T-helper 2 cell treated with Interferon-gamma antibody and Interleukin-4, amounts not matched to agents 5 μg/mL and 100 μg/mL, for 36 hours (primary cell): Measurements from ENCODE around the gene GSDME.

Experiments used
- DNase-seq: peaks from one replicate; pipeline ENCODE4 v3.0.0; 2021; ENCODE audit warnings: low spot score
- H3K27ac Mint-ChIP-seq: one replicate; pipeline ENCODE4 v1.8.0; 2021; ENCODE audit warnings: mild to moderate bottlenecking, mixed read lengths
- H3K27me3 Mint-ChIP-seq: one replicate; pipeline ENCODE4 v1.8.0; 2021; ENCODE audit warnings: low read depth, mixed read lengths
- H3K36me3 Mint-ChIP-seq: one replicate; pipeline ENCODE4 v1.8.0; 2021; ENCODE audit warnings: low read depth, mixed read lengths
- H3K4me1 Mint-ChIP-seq: one replicate; pipeline ENCODE4 v1.8.0; 2021; ENCODE audit warnings: low read depth, mixed read lengths
- H3K4me3 Mint-ChIP-seq: one replicate; pipeline ENCODE4 v1.8.0; 2022; ENCODE audit warnings: mild to moderate bottlenecking, moderate library complexity, mixed read lengths
- H3K9me3 Mint-ChIP-seq: one replicate; pipeline ENCODE4 v1.8.0; 2021; ENCODE audit warnings: mixed read lengths

Gene GSDME

DNA sequence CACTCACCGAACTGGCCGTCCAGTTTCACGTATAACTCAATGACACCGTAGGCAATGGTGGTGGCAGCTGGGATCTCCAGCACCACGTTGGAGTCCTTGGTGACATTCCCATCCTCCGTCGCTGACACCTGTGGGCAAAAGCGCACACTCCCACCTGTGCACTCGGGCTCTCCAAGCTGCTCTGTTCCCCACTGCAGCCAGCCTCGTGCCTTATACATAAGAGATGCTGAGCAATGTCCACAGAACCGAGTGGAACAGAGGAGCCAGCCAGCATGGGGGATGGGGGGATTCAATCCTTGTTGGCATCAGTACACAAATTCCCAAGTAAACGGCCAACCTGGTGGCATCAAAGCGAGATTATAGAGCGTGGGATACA, 40.0 kb downstream of the GSDME start:
- H3K27me3 Mint-ChIP-seq, result no peaks in the 10 kb centered on the region
- no peak overlapping the region for H3K27ac Mint-ChIP-seq
- H3K36me3 Mint-ChIP-seq, result no peaks in the 10 kb centered on the region
- DNase-seq, result no peak
- peaks cover 10% of the 10 kb centered on the region for H3K4me1 Mint-ChIP-seq
- H3K9me3 Mint-ChIP-seq, result no peaks in the 10 kb centered on the region
- H3K4me3 Mint-ChIP-seq, result no peak overlapping the region

- DNase-seq, result no peak
- Mint-ChIP-seq H3K27ac (no peak overlapping the region), H3K9me3 (no peaks in the 10 kb centered on the region), H3K36me3 (no peaks in the 10 kb centered on the region), H3K4me1 (peaks cover 10% of the 10 kb centered on the region), H3K27me3 (no peaks in the 10 kb centered on the region), H3K4me3 (no peak overlapping the region)
Observed at GRCh38 chr7:24716480-24717246, 40.6 kb downstream of the GSDME start.

GRCh38 chr7:24715661-24716479, 41.4 kb downstream of the GSDME start:
- DNase-seq, result peak; percentile 9
- H3K9me3 Mint-ChIP-seq, result no peaks in the 10 kb centered on the region
- H3K27ac Mint-ChIP-seq, result no peak overlapping the region
- H3K4me1 Mint-ChIP-seq, result peaks cover 10% of the 10 kb centered on the region
- H3K36me3 Mint-ChIP-seq, result no peaks in the 10 kb centered on the region
- H3K27me3 Mint-ChIP-seq, result no peaks in the 10 kb centered on the region
- no peak overlapping the region for H3K4me3 Mint-ChIP-seq

- H3K4me3 Mint-ChIP-seq, result no peak overlapping the region
- no peak overlapping the region for H3K27ac Mint-ChIP-seq
- H3K27me3 Mint-ChIP-seq, result no peaks in the 10 kb centered on the region
- H3K9me3 Mint-ChIP-seq, result no peaks in the 10 kb centered on the region
- no peaks in the 10 kb centered on the region for H3K36me3 Mint-ChIP-seq
- peak; percentile 1 for DNase-seq
- peaks cover 10% of the 10 kb centered on the region for H3K4me1 Mint-ChIP-seq
Observed at GRCh38 chr7:24715171-24715570, 42.1 kb downstream of the GSDME start.

- no peaks in the 10 kb centered on the region for H3K36me3 Mint-ChIP-seq
- H3K4me1 Mint-ChIP-seq, result peaks cover 10% of the 10 kb centered on the region
- no peak overlapping the region for H3K27ac Mint-ChIP-seq
- no peaks in the 10 kb centered on the region for H3K9me3 Mint-ChIP-seq
- no peaks in the 10 kb centered on the region for H3K27me3 Mint-ChIP-seq
- DNase-seq, result peak; percentile 2
- H3K4me3 Mint-ChIP-seq, result no peak overlapping the region
Observed at GRCh38 chr7:24714676-24715010, 42.6 kb downstream of the GSDME start.

GRCh38 chr7:24713850-24714675, 43.2 kb downstream of the GSDME start:
- Mint-ChIP-seq H3K27ac (no peak overlapping the region), H3K4me3 (no peak overlapping the region), H3K9me3 (no peaks in the 10 kb centered on the region), H3K36me3 (no peaks in the 10 kb centered on the region), H3K4me1 (peaks cover 10% of the 10 kb centered on the region), H3K27me3 (no peaks in the 10 kb centered on the region)
- no peak for DNase-seq

- Mint-ChIP-seq H3K4me3 (no peak overlapping the region), H3K4me1 (peaks cover 10% of the 10 kb centered on the region)
Observed at GRCh38 chr7:24713039-24713793, 44.0 kb downstream of the GSDME start.

GRCh38 chr7:24709585-24710360, 47.5 kb downstream of the GSDME start:
- Mint-ChIP-seq H3K4me3 (no peak overlapping the region), H3K27ac (no peak overlapping the region), H3K36me3 (no peaks in the 10 kb centered on the region), H3K4me1 (peaks cover 5% of the 10 kb centered on the region), H3K9me3 (no peaks in the 10 kb centered on the region), H3K27me3 (no peaks in the 10 kb centered on the region)
- DNase-seq, result no peak

More at GRCh38 chr7:24713039-24713793, 44.0 kb downstream of the GSDME start:
- H3K27me3 Mint-ChIP-seq, result no peaks in the 10 kb centered on the region
- H3K9me3 Mint-ChIP-seq, result no peaks in the 10 kb centered on the region
- H3K36me3 Mint-ChIP-seq, result no peaks in the 10 kb centered on the region
- H3K27ac Mint-ChIP-seq, result no peak overlapping the region
- no peak for DNase-seq

- H3K4me3 Mint-ChIP-seq, result no peak overlapping the region
- peaks cover 5% of the 10 kb centered on the region for H3K4me1 Mint-ChIP-seq
- H3K9me3 Mint-ChIP-seq, result no peaks in the 10 kb centered on the region
- H3K36me3 Mint-ChIP-seq, result no peaks in the 10 kb centered on the region
- no peak for DNase-seq
- no peak overlapping the region for H3K27ac Mint-ChIP-seq
- no peaks in the 10 kb centered on the region for H3K27me3 Mint-ChIP-seq
Observed at GRCh38 chr7:24709051-24709450, 48.2 kb downstream of the GSDME start.

DNA sequence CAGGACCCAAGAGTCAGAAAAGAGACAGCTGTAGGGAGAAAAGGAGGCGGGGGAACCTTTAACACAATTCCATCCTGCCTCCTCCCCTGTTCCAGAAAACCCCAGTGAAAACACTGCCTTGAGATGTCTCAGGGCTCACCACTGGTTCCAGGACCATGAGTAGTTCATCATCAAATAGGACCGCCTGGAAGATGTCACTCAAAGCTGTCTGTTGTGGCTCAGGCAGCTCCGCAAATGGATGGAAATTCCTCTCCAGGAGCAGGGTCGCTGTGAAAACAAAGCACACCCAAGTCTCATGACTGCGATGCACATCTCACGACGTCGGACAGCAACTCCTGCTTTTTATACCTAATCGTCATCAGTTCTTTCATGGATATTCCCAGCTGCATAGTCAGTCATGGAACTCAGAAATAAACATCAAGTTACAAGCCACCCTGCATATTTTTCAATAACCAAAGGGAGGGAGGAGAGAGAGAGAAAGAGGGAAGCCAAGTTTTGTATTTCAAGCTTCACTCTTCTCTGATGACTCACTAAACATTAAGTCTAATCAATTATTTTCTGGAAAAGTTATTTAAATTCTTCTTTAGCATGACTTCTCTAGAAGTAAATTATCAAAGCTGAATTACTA, 49.2 kb downstream of the GSDME start:
- no peak for DNase-seq
- Mint-ChIP-seq H3K9me3 (no peaks in the 10 kb centered on the region), H3K4me3 (no peak overlapping the region), H3K27ac (no peak overlapping the region), H3K27me3 (no peaks in the 10 kb centered on the region), H3K4me1 (peaks cover 5% of the 10 kb centered on the region), H3K36me3 (no peaks in the 10 kb centered on the region)

DNA sequence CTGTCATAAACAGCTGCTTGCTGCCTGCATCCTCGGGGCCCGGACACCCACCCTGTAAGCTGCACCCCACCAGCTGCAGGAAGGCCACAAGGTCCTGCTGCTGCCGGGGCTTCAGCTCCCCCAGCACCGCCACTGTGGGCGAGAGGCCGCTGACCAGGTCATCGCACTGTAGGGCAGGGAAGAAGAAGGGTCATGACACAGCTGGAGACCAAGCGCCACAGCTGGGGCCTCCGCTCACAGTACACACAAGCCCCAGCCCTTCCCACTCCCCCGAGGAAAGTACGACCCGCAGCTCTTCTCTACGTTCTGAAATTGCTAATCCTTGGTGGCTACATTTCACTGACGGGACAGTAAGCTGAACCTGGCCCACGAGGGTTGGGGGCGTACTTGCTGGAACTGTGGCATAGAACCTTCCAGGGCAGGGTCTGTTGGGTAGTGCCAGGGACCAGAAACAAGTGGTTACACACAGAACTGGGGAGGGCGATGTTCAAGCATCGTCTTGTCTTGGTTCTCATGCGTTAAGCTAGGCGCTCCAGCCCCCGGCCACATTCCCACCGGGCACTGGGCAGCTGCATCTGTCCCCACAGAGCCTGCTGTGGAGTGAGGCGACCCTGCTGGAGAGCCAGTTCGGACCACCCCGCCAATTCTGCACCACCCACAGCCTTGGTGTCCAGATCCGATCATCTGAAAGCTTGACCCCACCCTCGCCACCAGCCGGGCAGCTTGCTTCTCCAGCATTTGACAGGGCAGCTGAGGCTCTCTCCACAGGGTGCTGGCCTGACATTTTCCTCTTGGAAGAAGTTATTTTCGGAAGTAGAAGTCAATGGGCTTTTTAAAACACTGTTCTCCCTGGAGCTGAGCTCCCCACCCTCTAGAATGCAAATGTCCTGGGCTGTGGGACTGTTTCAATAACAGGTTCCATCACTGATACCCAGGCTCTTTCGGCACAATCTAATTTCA, 50.8 kb downstream of the GSDME start:
- peaks cover 5% of the 10 kb centered on the region for H3K4me1 Mint-ChIP-seq
- H3K27ac Mint-ChIP-seq, result no peak overlapping the region
- no peak for DNase-seq
- no peaks in the 10 kb centered on the region for H3K27me3 Mint-ChIP-seq
- no peaks in the 10 kb centered on the region for H3K9me3 Mint-ChIP-seq
- no peaks in the 10 kb centered on the region for H3K36me3 Mint-ChIP-seq
- H3K4me3 Mint-ChIP-seq, result no peak overlapping the region

- no peaks in the 10 kb centered on the region for H3K9me3 Mint-ChIP-seq
- H3K36me3 Mint-ChIP-seq, result no peaks in the 10 kb centered on the region
- H3K27me3 Mint-ChIP-seq, result no peaks in the 10 kb centered on the region
- no peak for DNase-seq
- peaks cover 5% of the 10 kb centered on the region for H3K4me1 Mint-ChIP-seq
- no peak overlapping the region for H3K4me3 Mint-ChIP-seq
- H3K27ac Mint-ChIP-seq, result no peak overlapping the region
Observed at GRCh38 chr7:24705461-24705954, 51.8 kb downstream of the GSDME start.
